K562 (cell line): ENCODE data around the gene CLEC12A. TPM values are rescaled to one million over a fixed set of nuclear protein-coding genes. Genes with fewer than 3 reads are reported as not detected.

Experiments
- ATAC-seq: fragments of 200-7000 bp; cut with Tn5 transposase; 3 replicates; pipeline ENCODE4 v1.9.1; 2020; ENCODE audit warnings: moderate library complexity
- BruUV-seq: library from RNA; stranded (reverse); fragments of 400-500 nt; replicated peaks from 2 replicates; lab custom pipeline; 2021; lab: Mats Ljungman, UMichigan
- CTCF ChIA-PET: fragments of 300-600 bp; formaldehyde crosslinking; extraction: SDS; loops from one replicate; lab custom pipeline; 2021; ENCODE audit warnings: low intra/inter-chr PET ratio; lab: Yijun Ruan, JAX
- POLR2A ChIA-PET: fragments of 300-600, 350-650 bp; sonication (Branson Sonifier 250); formaldehyde crosslinking; extraction: SDS; loops from one replicate; lab custom pipeline; 2021; ENCODE audit warnings: antibody characterized with exemption, inconsistent platforms; lab: Yijun Ruan, JAX
- DNase-seq, 4 experiments: peaks; one replicate each; pipeline versions ENCODE4 v3.0.0 to v3.0.0-alpha.2; 2011 to 2018; ENCODE audit warnings: low spot score in 3 of 4, mixed read lengths in 3 of 4; ENCODE audit errors: extremely low read depth in 1 of 4
- FAIRE-seq: peaks from 2 replicates; lab custom pipeline; 2011; peaks lifted over from hg19 to GRCh38; lab: Jason Lieb, UNC
- H2AFZ ChIP-seq: 2 replicates; pipeline ENCODE4 v1.6.0; 2011; ENCODE audit warnings: low read depth, low read length, control low read depth, inconsistent platforms
- H3K27ac ChIP-seq: fragments of 200-600 bp; 3 replicates; pipeline ENCODE4 v1.8.0; 2011; ENCODE audit warnings: low read depth, mild to moderate bottlenecking, control low read depth, inconsistent platforms, low read length, moderate library complexity, mixed read lengths; ENCODE audit errors: extremely low read depth
- H3K27me3 ChIP-seq, 2 experiments: fragments of 300-600 bp in 1 of 2; 2 replicates in 1 of 2; 3 replicates in 1 of 2; pipeline versions ENCODE4 v1.6.0 to v1.8.0; 2011; ENCODE audit warnings: inconsistent platforms in 2 of 2, low read length in 2 of 2, mild to moderate bottlenecking in 1 of 2, mixed read lengths in 1 of 2, moderate library complexity in 1 of 2; ENCODE audit not compliant: control insufficient read depth in 2 of 2, insufficient read depth in 2 of 2
- H3K36me3 ChIP-seq: fragments of 300-600 bp; 3 replicates; pipeline ENCODE4 v1.8.0; 2011; ENCODE audit warnings: mild to moderate bottlenecking, low read length, inconsistent platforms; ENCODE audit not compliant: control insufficient read depth, insufficient read depth
- H3K4me1 ChIP-seq, 2 experiments: fragments of 200-600 bp in 1 of 2; replicated peaks in 1 of 2; 2 replicates in 1 of 2; 3 replicates in 1 of 2; pipeline versions ENCODE4 v1.5.1 to v1.8.0; 2011; ENCODE audit warnings: inconsistent platforms in 2 of 2, low read length in 2 of 2, mild to moderate bottlenecking in 1 of 2, mixed read lengths in 1 of 2, moderate library complexity in 1 of 2; ENCODE audit not compliant: control insufficient read depth in 2 of 2, insufficient read depth in 2 of 2
- H3K4me2 ChIP-seq: 2 replicates; pipeline ENCODE4 v1.6.1; 2011; ENCODE audit warnings: low read length, control low read depth, inconsistent platforms, mixed read lengths; ENCODE audit not compliant: insufficient read depth
- H3K4me3 ChIP-seq: fragments of 200-600 bp; sonication (generic), shearing (Covaris generic); 2 replicates; pipeline ENCODE4 v1.5.1; 2016; ENCODE audit warnings: control low read depth, inconsistent platforms
- H3K79me2 ChIP-seq: fragments of 200-600 bp; 3 replicates; pipeline ENCODE4 v1.8.0; 2011; ENCODE audit warnings: low read length, inconsistent platforms; ENCODE audit not compliant: control insufficient read depth, insufficient read depth
- H3K9ac ChIP-seq, 2 experiments: 2 replicates each; pipeline versions ENCODE4 v1.6.0 to v1.6.1; 2011; ENCODE audit warnings: low read depth in 2 of 2, low read length in 2 of 2, control low read depth in 1 of 2, inconsistent platforms in 1 of 2, mild to moderate bottlenecking in 1 of 2, mixed read lengths in 1 of 2; ENCODE audit not compliant: insufficient read depth in 1 of 2
- H3K9me1 ChIP-seq: one replicate; pipeline ENCODE4 v1.6.0; 2011; ENCODE audit warnings: inconsistent platforms, mild to moderate bottlenecking, low read length, moderate library complexity; ENCODE audit not compliant: control insufficient read depth, insufficient read depth
- H3K9me3 ChIP-seq: replicated peaks from 2 replicates; pipeline ENCODE4 v1.5.1; 2011; ENCODE audit warnings: low read depth, low read length, inconsistent platforms; ENCODE audit not compliant: control insufficient read depth, insufficient read depth
- H4K20me1 ChIP-seq: replicated peaks from 2 replicates; pipeline ENCODE4 v1.6.1; 2011; ENCODE audit warnings: low read length, inconsistent platforms, mixed read lengths; ENCODE audit not compliant: control insufficient read depth, insufficient read depth
- BHLHE40 ChIP-seq: IDR thresholded peaks from 2 replicates; pipeline ENCODE4 v1.6.1; 2011; ENCODE audit warnings: low read length, improper control_type of control experiment
- BRD9 ChIP-seq: fragments of 450-650 bp; IDR thresholded peaks from 2 replicates; pipeline ENCODE4 v1.6.1; 2018; ENCODE audit warnings: low read depth; ENCODE audit not compliant: partially characterized antibody
- CGGBP1 ChIP-seq: fragments of 250-450 bp; sonication (Bioruptor Pico); IDR thresholded peaks from 2 replicates; pipeline ENCODE4 v1.9.0; 2021; ENCODE audit warnings: mild to moderate bottlenecking
- CTBP1 ChIP-seq: fragments of 450-650 bp; IDR thresholded peaks from 2 replicates; pipeline ENCODE4 v1.6.1; 2016; ENCODE audit warnings: borderline replicate concordance
- EWSR1 ChIP-seq: fragments of 450-650 bp; IDR thresholded peaks from 2 replicates; pipeline ENCODE4 v1.6.1; 2018; ENCODE audit warnings: borderline replicate concordance, mild to moderate bottlenecking, low read depth, moderate library complexity; ENCODE audit not compliant: partially characterized antibody
- L3MBTL2 ChIP-seq: fragments of 450-650 bp; IDR thresholded peaks from 2 replicates; pipeline ENCODE4 v1.6.1; 2016; ENCODE audit warnings: mild to moderate bottlenecking, moderate library complexity
- MEF2D ChIP-seq: conservative IDR thresholded peaks from 2 replicates; pipeline ENCODE4 v1.6.1; 2016; ENCODE audit warnings: low read depth, missing genetic modification characterization, missing compliant biosample characterization
- NR2C1 ChIP-seq, 2 experiments: fragments of 450-650 bp; IDR thresholded peaks; 2 replicates each; pipeline ENCODE4 v1.6.1; 2017; ENCODE audit warnings: mild to moderate bottlenecking in 2 of 2, antibody characterized with exemption in 1 of 2, inconsistent platforms in 1 of 2, missing compliant biosample characterization in 1 of 2, missing genetic modification characterization in 1 of 2
- NR3C1 ChIP-seq: sonication (generic); formaldehyde crosslinking; IDR thresholded peaks from 2 replicates; pipeline ENCODE4 v1.8.1; 2022; ENCODE audit warnings: missing genetic modification reagents
- NRF1 ChIP-seq, 2 experiments: fragments of 450-650 bp; IDR thresholded peaks in 1 of 2; conservative IDR thresholded peaks in 1 of 2; 2 replicates each; pipeline ENCODE4 v1.6.1; 2014; ENCODE audit warnings: mild to moderate bottlenecking in 2 of 2
- POLR2A ChIP-seq: fragments of 450-650 bp; conservative IDR thresholded peaks from 2 replicates; pipeline ENCODE4 v1.6.1; 2016
- POLR2H ChIP-seq: IDR thresholded peaks from 2 replicates; pipeline ENCODE4 v1.6.1; 2016; ENCODE audit warnings: missing genetic modification characterization, low read depth, mild to moderate bottlenecking, control low read depth, missing compliant biosample characterization, moderate library complexity
- SIN3A ChIP-seq, 2 experiments: fragments of 150-350 bp in 1 of 2; IDR thresholded peaks; 2 replicates each; pipeline ENCODE4 v1.6.1; 2011 to 2016; ENCODE audit warnings: borderline replicate concordance in 2 of 2, low read depth in 2 of 2, low read length in 2 of 2, mild to moderate bottlenecking in 2 of 2, moderate library complexity in 2 of 2; ENCODE audit not compliant: control insufficient read depth in 1 of 2
- SMARCC2 ChIP-seq: fragments of 450-650 bp; IDR thresholded peaks from 2 replicates; pipeline ENCODE4 v1.6.1; 2017; ENCODE audit warnings: antibody characterized with exemption, moderate library complexity, mild to moderate bottlenecking, low read depth
- ZBTB5 ChIP-seq: fragments of 450-650 bp; IDR thresholded peaks from 2 replicates; pipeline ENCODE4 v1.6.1; 2017; ENCODE audit warnings: antibody characterized with exemption
- ZNF174 ChIP-seq: fragments of 250-450 bp; sonication (Bioruptor Pico); IDR thresholded peaks from 2 replicates; pipeline ENCODE4 v1.4.0; 2020; ENCODE audit warnings: mild to moderate bottlenecking
- ZNF232 ChIP-seq: sonication (generic); formaldehyde crosslinking; IDR thresholded peaks from 2 replicates; pipeline ENCODE4 v1.8.0; 2022; ENCODE audit warnings: mild to moderate bottlenecking, missing genetic modification reagents
- ZNF239 ChIP-seq: fragments of 250-450 bp; sonication (Bioruptor Pico); IDR thresholded peaks from 2 replicates; pipeline ENCODE4 v1.4.0; 2020; ENCODE audit warnings: mild to moderate bottlenecking
- ZNF507 ChIP-seq: conservative IDR thresholded peaks from 2 replicates; pipeline ENCODE4 v1.6.1; 2017; ENCODE audit warnings: missing genetic modification characterization, missing compliant biosample characterization
- ZNF561 ChIP-seq: fragments of 450-650 bp; formaldehyde crosslinking; conservative IDR thresholded peaks from 2 replicates; pipeline ENCODE4 v1.4.0; 2020; ENCODE audit warnings: mild to moderate bottlenecking, moderate library complexity
- WGBS: fragments of 100-300 bp; shearing (Covaris generic); methylation state at CpG from one replicate; pipeline ENCODE4 v1.1.6; 2016; ENCODE audit warnings: low coverage, mixed read lengths; ENCODE audit not compliant: insufficient coverage; ENCODE audit errors: missing lambda C conversion rate; 5-methylcytosine and 5-hydroxymethylcytosine counted together
- in situ Hi-C: fragments of 300-500 bp; cut with MboI; formaldehyde crosslinking; loops from 4 replicates; pipeline ENCODE4 v1.15.0; 2018; ENCODE audit warnings: inconsistent platforms, mixed read lengths
- intact Hi-C: fragments of 100-400 bp; cut with micrococcal nuclease; formaldehyde crosslinking; loops from 2 replicates; pipeline ENCODE4 v1.14.2; 2022
- polyA plus RNA-seq, 8 experiments: library from polyadenylated mRNA; depleted of rRNA in 4 of 8; stranded (reverse) in 5 of 8; unstranded in 3 of 8; fragments of >200 nt; fragmentation: Nextera tagmentation in 2 of 8; fragmentation: Illumina TruSeq in 1 of 8; extraction: Ambion mirVana in 2 of 8; extraction: Trizol in 1 of 8; gene quantifications; 2 replicates each; pipeline versions ENCODE4 v1.2.1 to v1.2.3, GENCODE V29; 2011 to 2014; ENCODE audit warnings: inconsistent platforms in 1 of 8, missing spikeins in 1 of 8
- total RNA-seq, 7 experiments: library from RNA; depleted of rRNA in 6 of 7; stranded (reverse); fragments of >200 nt in 6 of 7; fragmentation: Illumina TruSeq in 2 of 7; extraction: Trizol in 2 of 7; gene quantifications; 2 replicates each; pipeline versions ENCODE4 v1.2.1 to v1.2.3, GENCODE V29; 2011 to 2021; ENCODE audit warnings: low replicate concordance in 1 of 7

Gene CLEC12A
- total and polyA plus RNA-seq, 9 of the 15 experiments (the other 6 are each of a cell fraction or from before 2014, with no cell fraction given) = not detected

GRCh38 chr12:9948606-9949296 lies 22.5 kb upstream of the CLEC12A start:
- no peaks in the 10 kb centered on the region for H3K9me1 ChIP-seq
- no peak for TF ChIP-seq ZNF232 (CRISPR knock-in tag)
- no peak for TF ChIP-seq EWSR1
- no peak for TF ChIP-seq NR3C1 (CRISPR knock-in tag)
- no peak for TF ChIP-seq BHLHE40
- no peak for TF ChIP-seq MEF2D (tag)
- TF ChIP-seq L3MBTL2 = no peak
- TF ChIP-seq CGGBP1 (CRISPR knock-in tag) = no peak
- TF ChIP-seq SIN3A (IDR thresholded peaks at IDR 0.05; ENCODE audit: borderline replicate concordance in 2 of 2, control insufficient read depth in 1 of 2, low read depth in 2 of 2, low read length in 2 of 2) = no peak
- TF ChIP-seq BRD9 = no peak
- TF ChIP-seq POLR2H (tag) = no peak
- no peak for TF ChIP-seq ZNF507
- no peak for TF ChIP-seq SMARCC2
- TF ChIP-seq NR2C1 (IDR thresholded peaks at IDR 0.05) = no peak
- TF ChIP-seq NR2C1 (tag; IDR thresholded peaks at IDR 0.05) = no peak
- no peak for TF ChIP-seq ZNF561 (CRISPR knock-in tag)
- no peak for TF ChIP-seq CTBP1
- TF ChIP-seq POLR2A = no peak
- no peak for TF ChIP-seq NRF1 (conservative IDR thresholded peaks at IDR 0.05 in 1 of 2, IDR thresholded peaks at IDR 0.05 in 1 of 2)
- TF ChIP-seq ZNF174 (CRISPR knock-in tag) = no peak
- TF ChIP-seq ZBTB5 = no peak
- TF ChIP-seq ZNF239 = no peak
- no peaks in the 10 kb centered on the region for H3K36me3 ChIP-seq
- no peak for FAIRE-seq
- H3K27me3 ChIP-seq = peaks cover 8 to 9% of the 10 kb centered on the region in 2 experiments; a peak in 4 of 5 replicates
- H3K4me2 ChIP-seq = no peak overlapping the region
- no peaks in the 10 kb centered on the region for H3K9me3 ChIP-seq
- DNase-seq = no peak
- H3K4me3 ChIP-seq = no peak overlapping the region
- intact Hi-C loops = no loop called here
- no peaks in the 10 kb centered on the region for H3K4me1 ChIP-seq
- H2AFZ ChIP-seq = no peak overlapping the region
- 4% methylated on average over 2 of the region's 3 CpGs for WGBS
- ChIA-PET CTCF (no interaction called here), POLR2A (interaction anchor here (0.6 kb wide), 1 partner anchor 41 kb away, joined by 3 read pairs; no protein-coding TSS in a partner anchor)
- no peak overlapping the region for H3K27ac ChIP-seq
- no TSS peak for BruUV-seq
- in situ Hi-C loops = no loop called here
- ATAC-seq = no peak
- H4K20me1 ChIP-seq = no peaks in the 10 kb centered on the region
- no peak overlapping the region for H3K9ac ChIP-seq
- H3K79me2 ChIP-seq = no peaks in the 10 kb centered on the region
